Measurements from ENCODE around the gene PSMA1. TPM values are rescaled to one million over a fixed set of nuclear protein-coding genes. Genes with fewer than 3 reads are reported as not detected.

The PSMA1 gene
- total and polyA plus RNA-seq, 3 donors from 2014 or later, result 74.7 to 117 (median 95.5) TPM

GRCh38 chr11:14549891-14550290 lies 29.7 kb upstream of the PSMA1 start:
- WGBS, 2 donors, result 93 to 94% methylated on average over 4 of the region's 4 CpGs
- Histone ChIP-seq H3K9me3 (no peaks in the 10 kb centered on the region), H3K4me3 (no peak overlapping the region), H3K36me3 (ENCODE audit: low read depth, missing control alignments) (no peaks in the 10 kb centered on the region), H3K27me3 (no peaks in the 10 kb centered on the region), H3K27ac (no peak overlapping the region), H3K4me1 (no peaks in the 10 kb centered on the region)
- no peak for TF ChIP-seq CTCF (IDR thresholded peaks at IDR 0.05)
- intact Hi-C loops (cut with DNase I; ENCODE audit: low total_unique reads), result loop anchor here (10.0 kb wide), 1 partner anchor 355 kb away; no protein-coding TSS in a partner anchor
- no peak for DNase-seq

DNA sequence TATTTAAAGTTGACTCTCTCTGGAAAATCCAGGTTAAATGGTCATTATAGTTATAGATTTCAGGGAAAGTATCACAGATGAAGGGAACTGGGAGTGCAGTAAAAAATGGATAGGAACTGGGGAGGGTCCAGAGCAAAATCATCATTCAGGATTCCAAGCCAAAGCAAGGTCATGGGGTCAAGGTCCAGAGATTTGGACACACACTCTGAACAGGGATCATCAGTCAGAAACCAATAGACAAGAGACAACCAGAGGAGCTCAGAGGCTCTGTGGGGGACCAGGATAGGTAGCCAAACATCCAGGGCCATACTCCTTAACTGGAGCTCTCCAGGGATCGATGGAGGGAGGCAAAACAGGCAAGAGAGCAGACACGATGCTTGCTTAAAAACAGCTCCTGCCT lies 27.3 kb upstream of the PSMA1 start:
- H3K4me3 ChIP-seq, result no peak overlapping the region
- 58% methylated on average over 2 of the region's 2 CpGs for WGBS, 2 donors
- intact Hi-C loops (cut with DNase I; ENCODE audit: low total_unique reads), result loop anchor here (10.0 kb wide), 1 partner anchor 357 kb away; no protein-coding TSS in a partner anchor
- no peak for DNase-seq
- no peaks in the 10 kb centered on the region for H3K9me3 ChIP-seq
- H3K36me3 ChIP-seq (ENCODE audit: low read depth, missing control alignments), result no peaks in the 10 kb centered on the region
- peaks cover 1% of the 10 kb centered on the region for H3K4me1 ChIP-seq
- no peak overlapping the region for H3K27ac ChIP-seq
- TF ChIP-seq POLR2A (IDR thresholded peaks at IDR 0.05) (no peak), CTCF (IDR thresholded peaks at IDR 0.05) (no peak)
- H3K27me3 ChIP-seq, result no peaks in the 10 kb centered on the region

- TF ChIP-seq CTCF (IDR thresholded peaks at IDR 0.05), result no peak
- TF ChIP-seq POLR2A (IDR thresholded peaks at IDR 0.05), result no peak
- Histone ChIP-seq H3K27me3 (no peaks in the 10 kb centered on the region), H3K9me3 (no peaks in the 10 kb centered on the region), H3K4me1 (peaks cover 9% of the 10 kb centered on the region), H3K27ac (no peak overlapping the region), H3K4me3 (no peak overlapping the region), H3K36me3 (ENCODE audit: low read depth, missing control alignments) (no peaks in the 10 kb centered on the region)
- intact Hi-C loops (cut with DNase I; ENCODE audit: low total_unique reads), result loop anchor here (10.0 kb wide), 1 partner anchor 358 kb away; no protein-coding TSS in a partner anchor
- no peak for DNase-seq
These were observed 26.5 kb upstream of the PSMA1 start for GRCh38 chr11:14546672-14547071.

DNA sequence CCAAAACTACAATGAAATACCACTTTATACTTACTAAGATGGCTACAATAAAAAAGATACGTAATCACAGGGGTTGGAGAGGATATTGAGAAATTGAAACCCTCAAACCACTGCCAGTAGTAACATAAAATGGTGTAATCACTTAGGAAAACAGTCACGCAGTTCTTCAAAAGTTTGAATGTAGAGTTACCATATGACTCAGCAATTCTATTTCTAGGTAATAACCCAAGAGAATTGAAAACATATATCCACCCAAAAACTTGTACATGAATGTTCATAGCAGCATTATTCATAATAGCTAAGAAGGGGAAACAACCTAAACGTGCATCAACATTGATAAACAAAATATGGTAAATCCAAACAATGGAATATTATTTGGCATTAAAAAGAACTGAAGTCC lies 24.4 kb upstream of the PSMA1 start:
- TF ChIP-seq POLR2A (IDR thresholded peaks at IDR 0.05), result no peak
- no peak for TF ChIP-seq CTCF (IDR thresholded peaks at IDR 0.05)
- 81 to 82% methylated on average over 3 of the region's 3 CpGs for WGBS, 2 donors
- no peak for DNase-seq
- Histone ChIP-seq H3K9me3 (no peaks in the 10 kb centered on the region), H3K27me3 (no peaks in the 10 kb centered on the region), H3K27ac (no peak overlapping the region), H3K4me1 (peaks cover 26% of the 10 kb centered on the region), H3K36me3 (ENCODE audit: low read depth, missing control alignments) (no peaks in the 10 kb centered on the region), H3K4me3 (no peak overlapping the region)
- intact Hi-C loops (cut with DNase I; ENCODE audit: low total_unique reads), result loop anchor here (10.0 kb wide), 1 partner anchor 360 kb away; no protein-coding TSS in a partner anchor

- no peak overlapping the region for H3K27ac ChIP-seq
- H3K9me3 ChIP-seq, result no peaks in the 10 kb centered on the region
- DNase-seq, result no peak
- intact Hi-C loops (cut with DNase I; ENCODE audit: low total_unique reads), result loop anchor here (10.0 kb wide), 1 partner anchor 362 kb away; no protein-coding TSS in a partner anchor
- no peak overlapping the region for H3K4me3 ChIP-seq
- no peak for TF ChIP-seq CTCF (IDR thresholded peaks at IDR 0.05)
- no peak for TF ChIP-seq POLR2A (IDR thresholded peaks at IDR 0.05)
- 68 to 87% methylated on average over 1 of the region's 1 CpG for WGBS, 2 donors
- no peaks in the 10 kb centered on the region for H3K27me3 ChIP-seq
- H3K36me3 ChIP-seq (ENCODE audit: low read depth, missing control alignments), result no peaks in the 10 kb centered on the region
- H3K4me1 ChIP-seq, result peaks cover 34% of the 10 kb centered on the region
These were observed 23.1 kb upstream of the PSMA1 start for GRCh38 chr11:14543260-14543659.

Data from testis (tissue), 3 donors.